Spinal cord (tissue), 10 donors: ENCODE results near the gene SDR42E1. TPM values are rescaled to one million over a fixed set of nuclear protein-coding genes. Genes with fewer than 3 reads are reported as not detected.
A peak's percentile ranks its signal among the peaks of the same experiment; 100 is the strongest.

ENCODE experiments used
- DNase-seq, 6 donors: peaks; one replicate each; pipeline versions ENCODE4 v3.0.0 to v3.0.0-alpha.2; 2013 to 2015; ENCODE audit warnings: low spot score in 6 of 6, low read depth in 4 of 6
- H3K27ac ChIP-seq: one replicate; pipeline ENCODE4 v1.5.1; 2013; ENCODE audit warnings: low read depth, low read length, control low read depth
- H3K27me3 ChIP-seq: one replicate; pipeline ENCODE4 v1.6.1; 2013; ENCODE audit warnings: low read length; ENCODE audit not compliant: control insufficient read depth, insufficient read depth
- H3K36me3 ChIP-seq: one replicate; pipeline ENCODE4 v1.6.1; 2013; ENCODE audit warnings: low read length; ENCODE audit not compliant: control insufficient read depth, insufficient read depth
- H3K4me1 ChIP-seq: one replicate; pipeline ENCODE4 v1.6.1; 2013; ENCODE audit warnings: low read length; ENCODE audit not compliant: control insufficient read depth, insufficient read depth
- H3K4me3 ChIP-seq: one replicate; pipeline ENCODE4 v1.5.1; 2013; ENCODE audit warnings: low read depth, low read length, control low read depth
- H3K9me3 ChIP-seq: one replicate; pipeline ENCODE4 v1.6.1; 2013; ENCODE audit warnings: low read length; ENCODE audit not compliant: control insufficient read depth, insufficient read depth
- WGBS: methylation state at CpG from one replicate; pipeline ENCODE4 v1.1.5; 2013; ENCODE audit warnings: missing lambda C conversion rate; ENCODE audit not compliant: insufficient coverage; 5-methylcytosine and 5-hydroxymethylcytosine counted together
- polyA plus RNA-seq, 2 donors: library from polyadenylated mRNA; unstranded; fragments of 120-200 nt; gene quantifications; one replicate each; pipeline ENCODE4 v1.2.1, GENCODE V29; 2013; ENCODE audit not compliant: insufficient read length in 2 of 2
- total RNA-seq, 2 donors: library from RNA; depleted of rRNA in 1 of 2; stranded (reverse); fragments of 120-200 nt in 1 of 2; fragments of >200 nt in 1 of 2; gene quantifications; one replicate each; pipeline versions ENCODE4 v1.2.3 to v1.2.4, GENCODE V29; 2013 to 2014
- donor health status: healthy.

SDR42E1 gene
- total and polyA plus RNA-seq, 4 donors: 0.48 to 1.4 (median 1.00) TPM

DNA sequence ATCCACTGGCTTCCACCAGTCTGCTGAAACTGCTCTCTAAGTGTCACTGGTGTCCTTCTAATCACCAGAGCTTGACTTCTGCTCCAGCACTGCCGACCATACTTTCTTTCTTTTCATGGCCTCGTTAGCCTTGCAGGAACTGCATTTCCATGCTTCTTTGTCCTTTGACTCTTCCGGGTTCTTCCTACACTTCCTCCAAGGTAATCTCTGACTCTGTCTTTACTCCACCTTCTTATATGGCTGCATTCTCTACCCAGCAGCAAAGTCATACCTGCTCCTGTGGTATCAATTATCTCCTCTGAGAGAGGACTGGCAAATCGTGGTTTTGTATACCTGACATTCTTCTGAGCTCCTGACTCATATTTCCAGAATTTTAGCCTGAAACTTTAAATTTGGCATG is 30.3 kb upstream of the SDR42E1 start:
- H3K4me1 ChIP-seq: no peaks in the 10 kb centered on the region
- H3K36me3 ChIP-seq: no peaks in the 10 kb centered on the region
- 89% methylated on average over 3 of the region's 4 CpGs for WGBS
- no peaks in the 10 kb centered on the region for H3K9me3 ChIP-seq
- no peak overlapping the region for H3K27ac ChIP-seq
- H3K4me3 ChIP-seq: no peak overlapping the region
- no peak for DNase-seq
- H3K27me3 ChIP-seq: no peaks in the 10 kb centered on the region

DNA sequence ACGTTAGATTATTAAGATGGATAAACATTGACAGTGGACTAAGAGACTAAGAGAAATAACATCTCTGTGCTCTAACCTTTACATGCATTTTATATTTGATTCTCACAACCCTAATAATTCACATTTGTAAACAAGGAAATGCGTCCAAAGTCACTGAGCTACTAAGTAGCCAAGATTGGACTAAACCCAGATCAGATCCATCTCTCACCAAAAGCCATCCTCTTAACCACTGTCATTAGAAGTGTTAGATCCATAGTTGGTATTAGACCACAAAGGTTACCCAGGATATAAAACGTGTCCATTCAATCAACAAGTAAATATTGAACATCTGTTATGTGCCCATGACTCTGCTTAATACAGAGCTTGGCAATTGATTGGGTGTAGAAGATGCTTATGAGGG is 29.0 kb upstream of the SDR42E1 start:
- no peaks in the 10 kb centered on the region for H3K27me3 ChIP-seq
- no peaks in the 10 kb centered on the region for H3K9me3 ChIP-seq
- no peaks in the 10 kb centered on the region for H3K4me1 ChIP-seq
- H3K4me3 ChIP-seq: no peak overlapping the region
- no CpG with 5 or more reads among the region's 3 CpGs for WGBS
- no peak overlapping the region for H3K27ac ChIP-seq
- no peaks in the 10 kb centered on the region for H3K36me3 ChIP-seq
- DNase-seq: no peak

DNA sequence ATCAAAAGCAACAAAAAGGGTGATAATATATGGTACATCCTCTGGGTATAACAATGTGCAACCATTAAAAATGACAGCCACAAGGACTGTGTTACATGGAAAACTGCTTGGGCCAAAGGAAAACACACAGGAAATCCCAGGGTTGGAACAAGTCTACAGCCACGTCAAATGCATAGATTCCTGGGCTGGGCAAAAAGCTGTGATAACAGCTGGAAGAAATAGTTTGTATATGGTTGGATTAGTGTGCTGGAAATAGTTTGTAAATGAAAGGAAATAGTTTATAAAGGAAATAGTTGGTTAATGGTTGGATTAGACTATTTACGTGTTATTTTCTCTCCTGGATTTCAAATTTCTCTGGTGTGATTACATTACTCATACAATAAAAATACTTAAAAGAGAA is 26.4 kb upstream of the SDR42E1 start:
- DNase-seq: no peak
- no peaks in the 10 kb centered on the region for H3K9me3 ChIP-seq
- 90% methylated on average over 1 of the region's 2 CpGs for WGBS
- no peak overlapping the region for H3K27ac ChIP-seq
- H3K27me3 ChIP-seq: no peaks in the 10 kb centered on the region
- no peaks in the 10 kb centered on the region for H3K36me3 ChIP-seq
- H3K4me3 ChIP-seq: no peak overlapping the region
- no peaks in the 10 kb centered on the region for H3K4me1 ChIP-seq

DNA sequence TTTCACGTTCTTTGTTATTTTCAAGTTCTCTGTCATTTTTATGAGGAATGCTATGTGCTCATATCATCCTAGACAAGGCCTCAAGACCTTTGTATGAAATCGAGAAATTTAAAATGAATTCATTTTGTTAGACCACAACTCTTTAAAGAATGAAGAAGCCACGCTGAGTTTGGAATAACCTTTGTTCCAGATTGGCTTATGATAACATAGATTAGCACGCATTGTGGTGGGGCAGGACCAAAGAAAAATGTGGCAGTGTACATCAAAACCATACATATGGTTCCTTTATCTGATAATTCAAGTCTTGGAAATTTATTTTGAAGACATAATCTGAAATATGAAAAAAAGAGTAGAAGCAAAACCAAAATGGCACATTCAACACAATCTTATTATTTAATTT is 26.0 kb upstream of the SDR42E1 start:
- Histone ChIP-seq H3K27me3 (no peaks in the 10 kb centered on the region), H3K4me1 (no peaks in the 10 kb centered on the region), H3K4me3 (no peak overlapping the region), H3K36me3 (no peaks in the 10 kb centered on the region), H3K27ac (no peak overlapping the region), H3K9me3 (no peaks in the 10 kb centered on the region)
- DNase-seq: no peak
- no CpG with 5 or more reads among the region's 4 CpGs for WGBS

DNA sequence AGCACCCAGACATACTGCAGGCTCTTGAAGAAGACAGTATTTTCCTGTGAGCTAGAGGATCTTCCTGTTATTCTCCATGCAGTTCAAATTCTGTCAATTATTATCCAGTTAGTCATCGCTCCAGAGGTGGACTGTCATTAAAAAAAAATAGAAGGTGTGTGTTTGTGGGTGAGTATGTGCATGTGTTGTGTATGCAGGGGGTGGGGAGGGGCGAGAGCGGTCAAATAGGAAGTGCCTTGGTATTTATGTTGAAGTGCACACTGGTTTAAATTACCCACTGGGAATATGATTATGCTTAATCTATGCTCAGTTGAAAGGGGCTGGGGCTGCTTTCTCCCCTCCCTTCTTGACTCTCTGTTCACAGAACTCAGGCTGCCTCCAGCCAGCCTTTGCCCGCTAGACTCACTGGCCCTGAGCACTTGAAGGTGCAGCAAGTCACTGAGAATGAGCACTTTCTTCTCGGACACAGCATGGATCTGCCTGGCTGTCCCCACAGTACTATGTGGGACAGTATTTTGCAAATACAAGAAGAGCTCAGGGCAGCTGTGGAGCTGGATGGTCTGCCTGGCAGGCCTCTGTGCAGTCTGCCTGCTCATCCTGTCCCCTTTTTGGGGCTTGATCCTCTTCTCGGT is 23.8 kb upstream of the SDR42E1 start, which contains the start of gene HSD17B2:
Gene HSD17B2 (plus strand): TSS at position 273 of the 632 bp plus-strand sequence. CDS start 172 bp downstream, at position 445.
- Histone ChIP-seq H3K36me3 (no peaks in the 10 kb centered on the region), H3K9me3 (no peaks in the 10 kb centered on the region), H3K4me1 (no peaks in the 10 kb centered on the region), H3K27ac (no peak within 1 kb of the TSS), H3K27me3 (no peaks in the 10 kb centered on the region), H3K4me3 (no peak within 1 kb of the TSS)
- DNase-seq: no peak
- WGBS: 77% methylated on average over 5 of the region's 6 CpGs

DNA sequence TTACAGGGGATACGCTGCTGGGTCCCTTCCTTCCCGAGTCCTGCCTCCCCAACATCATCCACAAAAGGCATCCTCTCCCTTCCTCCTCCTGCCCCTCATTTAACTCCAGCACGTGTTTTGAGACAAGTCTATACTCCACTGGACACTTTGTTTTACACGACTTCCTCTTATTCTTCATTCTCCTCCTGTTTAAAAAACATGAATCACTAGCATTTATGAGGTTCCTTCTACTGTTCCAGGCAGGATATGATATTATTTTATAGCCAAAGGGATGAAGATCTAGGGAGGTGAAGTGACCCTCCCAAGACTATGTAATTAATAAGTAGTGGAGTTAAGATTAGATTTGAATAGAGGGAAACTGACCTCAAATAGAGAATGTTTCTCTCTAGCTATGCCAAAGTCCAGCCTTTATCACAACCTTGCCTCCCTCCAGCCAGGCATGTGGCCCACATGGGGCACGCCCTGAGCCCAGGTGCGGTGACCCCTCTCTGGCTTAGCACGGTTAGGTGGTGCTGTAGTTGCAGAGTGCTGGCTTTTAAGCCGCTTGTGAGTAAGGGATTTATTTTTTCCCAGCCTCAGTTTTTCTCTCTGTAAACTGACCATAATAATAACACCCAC is 22.5 kb upstream of the SDR42E1 start:
- H3K27me3 ChIP-seq: no peaks in the 10 kb centered on the region

DNA sequence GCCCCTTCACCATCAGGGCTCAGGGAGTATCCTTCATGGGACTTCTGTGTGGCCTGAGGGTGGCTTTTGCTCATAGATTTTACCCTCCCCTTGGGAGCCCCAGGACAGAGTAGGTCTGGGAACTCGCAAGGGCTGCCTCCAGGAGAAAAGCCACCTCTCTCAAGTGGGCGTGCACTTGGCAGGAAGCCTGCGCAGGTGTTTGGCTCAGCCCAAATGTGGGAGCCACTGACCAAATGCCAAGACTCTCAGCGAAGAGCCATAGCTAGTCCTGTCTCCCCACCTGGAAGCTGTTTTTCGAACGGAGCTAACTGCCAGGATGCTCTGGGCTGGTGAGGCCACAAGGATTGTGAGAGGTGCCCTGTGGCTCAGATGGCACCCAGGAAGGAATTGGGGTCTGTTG is 21.7 kb upstream of the SDR42E1 start:
- no peaks in the 10 kb centered on the region for H3K9me3 ChIP-seq
- H3K4me1 ChIP-seq: no peaks in the 10 kb centered on the region
- H3K27me3 ChIP-seq: no peaks in the 10 kb centered on the region
- no peaks in the 10 kb centered on the region for H3K36me3 ChIP-seq
- no peak for DNase-seq
- WGBS: 92% methylated on average over 5 of the region's 6 CpGs
- H3K4me3 ChIP-seq: no peak overlapping the region
- no peak overlapping the region for H3K27ac ChIP-seq

More for the DNA sequence above, 22.5 kb upstream of the SDR42E1 start:
- no peaks in the 10 kb centered on the region for H3K4me1 ChIP-seq
- no peak overlapping the region for H3K27ac ChIP-seq
- no peak for DNase-seq
- no peak overlapping the region for H3K4me3 ChIP-seq
- 52% methylated on average over 3 of the region's 8 CpGs for WGBS
- no peaks in the 10 kb centered on the region for H3K9me3 ChIP-seq
- no peaks in the 10 kb centered on the region for H3K36me3 ChIP-seq

DNA sequence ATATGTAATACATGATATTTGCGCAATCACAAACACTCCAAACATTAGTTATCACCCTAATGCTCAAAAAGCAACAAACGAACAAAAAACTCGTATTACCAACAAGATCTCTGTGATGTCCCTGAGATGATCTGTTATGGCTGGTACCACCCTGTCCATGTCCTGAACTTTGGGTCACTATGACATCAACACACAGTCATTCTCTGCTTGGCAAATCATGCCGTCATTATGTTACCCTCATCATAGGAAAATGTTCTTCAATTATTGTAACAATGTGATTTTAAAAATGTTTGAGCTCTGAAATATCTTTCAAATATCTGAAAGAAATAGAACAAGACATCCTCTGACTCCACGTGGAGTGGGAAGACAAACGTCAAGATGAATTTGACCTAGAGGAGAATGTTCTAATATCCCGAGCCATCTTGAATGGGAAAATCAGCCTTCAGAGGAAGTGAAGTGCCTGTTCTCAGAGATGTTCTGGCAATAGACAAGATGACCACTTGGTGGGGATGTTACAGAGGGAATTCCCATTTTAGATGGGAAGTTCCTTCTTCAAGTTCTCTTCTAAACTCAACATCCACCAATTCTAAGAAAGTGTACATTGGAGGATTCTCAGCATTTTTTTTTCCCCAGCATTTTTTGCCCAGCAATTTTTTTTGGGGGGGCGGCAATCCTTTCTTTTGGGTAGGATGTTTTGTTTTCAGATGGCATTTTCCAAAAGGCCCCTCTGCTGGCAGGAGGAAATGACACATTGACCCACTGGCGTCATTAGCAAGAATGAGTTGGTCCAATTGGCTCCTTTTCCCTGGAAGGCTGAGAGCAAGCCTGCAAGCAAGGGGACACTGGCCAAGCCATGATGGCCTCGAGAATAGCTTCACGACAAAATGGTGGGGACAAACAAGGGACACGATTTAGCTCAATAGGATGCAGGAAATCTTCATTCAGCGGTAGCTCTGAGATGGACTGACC is 20.1 kb upstream of the SDR42E1 start:
- H3K36me3 ChIP-seq: no peaks in the 10 kb centered on the region
- H3K4me1 ChIP-seq: no peaks in the 10 kb centered on the region
- no peak overlapping the region for H3K4me3 ChIP-seq
- WGBS: 66% methylated on average over 10 of the region's 13 CpGs
- peak in 4 of 6 donors; percentile 33 to 83 (median 56) for DNase-seq
- H3K27me3 ChIP-seq: no peaks in the 10 kb centered on the region
- no peak overlapping the region for H3K27ac ChIP-seq
- H3K9me3 ChIP-seq: no peaks in the 10 kb centered on the region

DNA sequence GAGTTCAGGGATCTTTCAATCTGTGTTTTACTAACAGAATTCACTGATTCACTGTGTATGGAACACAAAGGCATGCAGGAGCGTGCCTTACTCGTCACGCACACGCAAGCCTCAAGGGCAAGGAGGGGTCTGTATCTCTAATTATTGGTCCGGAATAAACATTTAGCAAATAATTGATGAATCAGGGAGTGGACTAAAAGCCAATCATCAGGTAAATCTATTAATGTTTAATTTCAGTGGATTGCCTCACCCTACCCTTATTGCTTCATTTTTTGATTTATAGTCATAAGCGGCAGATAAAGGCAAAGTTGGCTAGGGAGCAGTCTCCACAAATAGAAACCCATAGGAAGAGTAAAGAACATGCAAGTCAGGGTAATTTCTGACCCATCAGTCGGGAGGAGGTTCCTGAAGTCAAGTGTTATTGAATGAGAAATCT is 16.4 kb upstream of the SDR42E1 start:
- WGBS: no CpG with 5 or more reads among the region's 7 CpGs
- Histone ChIP-seq H3K27me3 (no peaks in the 10 kb centered on the region), H3K4me3 (no peak overlapping the region)

More for the DNA sequence above, 16.4 kb upstream of the SDR42E1 start:
- no peaks in the 10 kb centered on the region for H3K4me1 ChIP-seq
- no peaks in the 10 kb centered on the region for H3K9me3 ChIP-seq
- H3K27ac ChIP-seq: no peak overlapping the region
- no peaks in the 10 kb centered on the region for H3K36me3 ChIP-seq
- DNase-seq: no peak
